ENCODE results near the gene NFIB. TPM values are rescaled to one million over a fixed set of nuclear protein-coding genes. Genes with fewer than 3 reads are reported as not detected.

Gene NFIB
- total and polyA plus RNA-seq, 2 of the 4 experiments (the other 2 are of a cell fraction) = 1.4 to 2.0 TPM

DNA sequence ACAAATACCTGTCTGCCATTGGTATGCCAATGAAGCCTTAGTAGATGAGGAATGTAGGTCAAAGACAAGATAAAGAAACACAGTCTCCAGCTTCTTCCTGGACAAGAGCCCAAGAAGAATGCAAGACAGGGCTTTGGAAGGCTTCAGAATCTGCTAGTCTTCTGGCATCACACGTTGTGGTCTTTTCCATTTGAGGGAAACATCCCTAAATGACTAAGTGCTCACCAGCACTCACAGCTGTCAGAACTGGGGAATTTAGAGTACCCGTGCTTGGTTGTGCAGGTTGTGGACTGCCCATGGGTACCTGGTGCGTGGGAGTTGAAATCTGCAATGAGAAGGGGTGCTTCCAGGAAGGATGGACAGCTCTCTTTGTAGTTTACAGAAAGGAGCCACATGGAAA is 27.1 kb upstream of the NFIB start:
- Histone ChIP-seq H3K56ac (ENCODE audit: extremely low read depth, insufficient read depth, low read length) (no peak overlapping the region), H3K4me3 (ENCODE audit: insufficient read depth, low read depth, low read length) (no peak overlapping the region), H4K20me1 (ENCODE audit: insufficient read depth, low read length) (no peaks in the 10 kb centered on the region), H2BK15ac (ENCODE audit: low read depth, low read length) (no peak overlapping the region), H4K8ac (ENCODE audit: low read depth in 2 of 2, low read length in 2 of 2) (no peak overlapping the region), H2BK5ac (ENCODE audit: low read depth, low read length, poor library complexity, severe bottlenecking) (no peak overlapping the region), H4K5ac (ENCODE audit: low read depth, low read length) (no peak overlapping the region), H2BK120ac (ENCODE audit: low read depth, low read length) (no peak overlapping the region), H3K27me3 (ENCODE audit: control insufficient read depth, insufficient read depth, low read length) (peaks cover 77% of the 10 kb centered on the region), H3K9me3 (ENCODE audit: control insufficient read depth, insufficient read depth, low read length) (peaks cover 4% of the 10 kb centered on the region; the same call in 1 of the 2 replicates), H3K4me2 (ENCODE audit: low read depth, low read length) (no peak overlapping the region), H2AK9ac (replicated peaks; ENCODE audit: low read depth, low read length, poor library complexity) (no peak overlapping the region), H3K79me1 (ENCODE audit: low read depth in 1 of 2, low read length in 2 of 2) (no peaks in the 10 kb centered on the region), H4K91ac (ENCODE audit: insufficient read depth, low read depth, low read length) (no peak overlapping the region), H3K9ac (ENCODE audit: low read depth, low read length) (no peak overlapping the region), H3K18ac (ENCODE audit: low read depth, low read length) (no peak overlapping the region), H3K27ac (ENCODE audit: insufficient read depth, low read length) (no peak overlapping the region), H3K9me1 (ENCODE audit: insufficient read depth, low read length) (no peaks in the 10 kb centered on the region), H3K14ac (replicated peaks; ENCODE audit: low read depth, low read length) (no peak overlapping the region), H3K23ac (ENCODE audit: low read depth, low read length) (no peak overlapping the region), H3K4me1 (ENCODE audit: control insufficient read depth, insufficient read depth, low read length) (no peaks in the 10 kb centered on the region), H2AK5ac (ENCODE audit: low read depth, low read length) (no peak overlapping the region), H3K4ac (ENCODE audit: low read depth, low read length) (no peak overlapping the region), H3K36me3 (ENCODE audit: control insufficient read depth, insufficient read depth, low read length) (no peaks in the 10 kb centered on the region), H2BK20ac (ENCODE audit: low read depth, low read length) (no peak overlapping the region), H2AFZ (replicated peaks; ENCODE audit: low read length, poor library complexity) (no peak overlapping the region)
- CTCF ChIA-PET = no interaction called here
- no TSS peak for BruUV-seq (replicated peaks)
- TF ChIP-seq, protein P1, sequence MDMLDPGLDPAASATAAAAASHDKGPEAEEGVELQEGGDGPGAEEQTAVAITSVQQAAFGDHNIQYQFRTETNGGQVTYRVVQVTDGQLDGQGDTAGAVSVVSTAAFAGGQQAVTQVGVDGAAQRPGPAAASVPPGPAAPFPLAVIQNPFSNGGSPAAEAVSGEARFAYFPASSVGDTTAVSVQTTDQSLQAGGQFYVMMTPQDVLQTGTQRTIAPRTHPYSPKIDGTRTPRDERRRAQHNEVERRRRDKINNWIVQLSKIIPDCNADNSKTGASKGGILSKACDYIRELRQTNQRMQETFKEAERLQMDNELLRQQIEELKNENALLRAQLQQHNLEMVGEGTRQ (IDR thresholded peaks at IDR 0.05; ENCODE audit: low read depth, low read length) = no peak
- WGBS, 2 experiments (ENCODE audit: extremely low coverage in 2 of 2, insufficient read length in 1 of 2) = no CpG with 5 or more reads among the region's 3 CpGs
- DNase-seq (no peak), ATAC-seq (ENCODE audit: low read depth) (no peak)
- intact Hi-C loops (cut with micrococcal nuclease) (no loop called here), in situ Hi-C loops (cut with MboI; ENCODE audit: low sequenced_read_pairs) (no loop called here), dilution Hi-C loops (cut with HindIII; ENCODE audit: low sequenced_read_pairs, unreplicated experiment) (no loop called here)
- POLR2A ChIA-PET (ENCODE audit: unreplicated experiment) = no interaction called here
